ENCODE data around the gene DNAJC25. TPM values are rescaled to one million over a fixed set of nuclear protein-coding genes. Genes with fewer than 3 reads are reported as not detected.

The DNAJC25 gene
- total and polyA plus RNA-seq, 2 of the 13 experiments (the other 11 are each of a cell fraction or from before 2014, with no cell fraction given): 5.7 to 10.2 TPM

DNA sequence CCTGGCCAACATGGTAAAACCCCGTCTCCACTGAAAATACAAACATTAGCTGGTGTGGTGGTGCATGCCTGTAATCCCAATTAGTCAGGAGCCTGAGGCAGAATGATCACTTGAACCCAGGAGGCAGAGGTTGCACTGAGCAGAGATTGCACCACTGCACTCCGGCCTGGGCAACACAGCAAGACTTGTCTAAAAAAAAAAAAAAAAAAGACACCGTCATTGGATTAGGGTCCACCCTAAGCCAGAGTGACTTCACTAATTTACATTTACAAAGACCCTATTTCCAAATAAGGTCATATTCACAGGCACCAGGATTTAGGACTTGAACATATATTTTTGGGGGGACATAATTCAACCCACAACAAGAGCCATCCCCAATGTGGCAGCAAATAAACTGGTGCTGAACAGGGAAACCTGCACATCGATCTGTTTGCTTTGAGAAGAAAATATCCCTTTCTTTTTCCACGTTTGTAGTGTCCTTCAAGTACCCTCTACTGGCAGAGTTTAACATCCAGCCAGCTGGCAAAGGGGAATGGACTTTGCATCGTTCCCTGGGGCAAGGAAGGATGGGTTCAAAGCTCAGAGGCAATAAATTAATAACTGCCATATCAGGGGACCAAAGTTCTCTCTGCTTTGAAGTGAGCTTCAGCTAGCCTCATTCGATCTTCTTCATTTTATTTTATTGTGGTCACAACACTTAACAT is 3.7 kb upstream of the DNAJC25 start:
- DNase-seq (ENCODE audit: low spot score) (peak; percentile 37), ATAC-seq (peak; percentile 3; the same call in 2 of the 3 replicates), FAIRE-seq (no peak)
- Histone ChIP-seq H3K79me2 (ENCODE audit: insufficient read depth, low read length) (peaks cover 11% of the 10 kb centered on the region), H3K4me3 (replicated peaks in 1 of 3; ENCODE audit: insufficient read depth in 1 of 3, low read depth in 2 of 3, low read length in 3 of 3) (peak overlapping the region; percentile 12 to 63 (median 24); a peak in 5 of 6 replicates), H3K4me1 (ENCODE audit: insufficient read depth, low read length) (peaks cover 25% of the 10 kb centered on the region), H3K9me3 (ENCODE audit: low read length) (no peaks in the 10 kb centered on the region), H3K36me3 (replicated peaks in 1 of 2; ENCODE audit: control insufficient read depth in 1 of 2, insufficient read depth in 2 of 2, low read length in 2 of 2) (no peaks in the 10 kb centered on the region), H2AFZ (ENCODE audit: low read length) (no peak overlapping the region), H3K4me2 (ENCODE audit: low read depth, low read length) (peak overlapping the region; percentile 91), H3K9ac (ENCODE audit: insufficient read depth, low read depth, low read length) (peak overlapping the region; percentile 49; the same call in 1 of the 2 replicates), H3K27ac (ENCODE audit: extremely low read length, insufficient read depth, low read length) (peak overlapping the region; percentile 64), H3K27me3 (ENCODE audit: control insufficient read depth in 1 of 2, insufficient read depth in 2 of 2, low read length in 2 of 2) (no peaks in the 10 kb centered on the region; a peak in 1 of 5 replicates), H4K20me1 (ENCODE audit: insufficient read depth, low read length) (no peaks in the 10 kb centered on the region)
- CTCF ChIA-PET (ENCODE audit: low intra/inter-chr PET ratio, low total read pairs): no interaction called here
- POLR2A ChIA-PET: interaction anchor here (1.1 kb wide), 2 partner anchors 23 to 29 kb away, joined by 4 to 7 read pairs; no protein-coding TSS in a partner anchor
- intact Hi-C loops (cut with micrococcal nuclease; ENCODE audit: unreplicated experiment): loop anchor here (2.0 kb wide), 1 partner anchor 29 kb away; the partner anchor contains the start of gene PTGR1
- BruUV-seq (replicated peaks): no TSS peak
- WGBS (ENCODE audit: low lambda C conversion rate): 2% methylated on average over 7 of the region's 7 CpGs
- in situ Hi-C loops (cut with HindIII; ENCODE audit: extremely low pct_ligation_motif_present, low pct_unique_long_range_greater_than_20kb): no loop called here
- 0 out of 2 replicates have a peak, but pooled peaks have one; percentile 10 for TF ChIP-seq FOXA3 (CRISPR knock-in tag; IDR thresholded peaks at IDR 0.05)
- peak; percentile 76; the same call in 1 of the 2 replicates for TF ChIP-seq NCOR1 (IDR thresholded peaks at IDR 0.05; ENCODE audit: borderline replicate concordance, low read length)
- no peak for TF ChIP-seq HOXD1 (CRISPR knock-in tag; IDR thresholded peaks at IDR 0.05)
- no peak for TF ChIP-seq ERF (CRISPR knock-in tag; IDR thresholded peaks at IDR 0.05)
- TF ChIP-seq PHB2 (IDR thresholded peaks at IDR 0.05; ENCODE audit: partially characterized antibody): no peak
- TF ChIP-seq, protein P1, sequence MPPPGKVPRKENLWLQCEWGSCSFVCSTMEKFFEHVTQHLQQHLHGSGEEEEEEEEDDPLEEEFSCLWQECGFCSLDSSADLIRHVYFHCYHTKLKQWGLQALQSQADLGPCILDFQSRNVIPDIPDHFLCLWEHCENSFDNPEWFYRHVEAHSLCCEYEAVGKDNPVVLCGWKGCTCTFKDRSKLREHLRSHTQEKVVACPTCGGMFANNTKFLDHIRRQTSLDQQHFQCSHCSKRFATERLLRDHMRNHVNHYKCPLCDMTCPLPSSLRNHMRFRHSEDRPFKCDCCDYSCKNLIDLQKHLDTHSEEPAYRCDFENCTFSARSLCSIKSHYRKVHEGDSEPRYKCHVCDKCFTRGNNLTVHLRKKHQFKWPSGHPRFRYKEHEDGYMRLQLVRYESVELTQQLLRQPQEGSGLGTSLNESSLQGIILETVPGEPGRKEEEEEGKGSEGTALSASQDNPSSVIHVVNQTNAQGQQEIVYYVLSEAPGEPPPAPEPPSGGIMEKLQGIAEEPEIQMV (CRISPR knock-in tag; IDR thresholded peaks at IDR 0.05; ENCODE audit: low read depth): no peak
- TF ChIP-seq RARA (CRISPR knock-in tag; IDR thresholded peaks at IDR 0.05): no peak
- no peak for TF ChIP-seq THAP11 (CRISPR knock-in tag; IDR thresholded peaks at IDR 0.05)
- 0 out of 2 replicates have a peak, but pooled peaks have one; percentile 40 for TF ChIP-seq ZNF564 (CRISPR knock-in tag; IDR thresholded peaks at IDR 0.05)
- TF ChIP-seq ISL2 (CRISPR knock-in tag; IDR thresholded peaks at IDR 0.05): no peak
- TF ChIP-seq SNAPC2 (CRISPR knock-in tag; IDR thresholded peaks at IDR 0.05): peak; percentile 73; the same call in 1 of the 2 replicates
- 0 out of 2 replicates have a peak, but pooled peaks have one; percentile 19 for TF ChIP-seq MED1 (CRISPR knock-in tag; IDR thresholded peaks at IDR 0.05)
- TF ChIP-seq ELF4 (CRISPR knock-in tag; IDR thresholded peaks at IDR 0.05; ENCODE audit: borderline replicate concordance): no peak
- TF ChIP-seq ZNF484 (CRISPR knock-in tag; IDR thresholded peaks at IDR 0.05; ENCODE audit: borderline replicate concordance, low read depth): no peak
- TF ChIP-seq ZFP62 (CRISPR knock-in tag; IDR thresholded peaks at IDR 0.05): no peak
- TF ChIP-seq ZNF878 (CRISPR knock-in tag; IDR thresholded peaks at IDR 0.05): no peak
- no peak for TF ChIP-seq TOPORS (CRISPR knock-in tag; IDR thresholded peaks at IDR 0.05)
- TF ChIP-seq, protein P2, sequence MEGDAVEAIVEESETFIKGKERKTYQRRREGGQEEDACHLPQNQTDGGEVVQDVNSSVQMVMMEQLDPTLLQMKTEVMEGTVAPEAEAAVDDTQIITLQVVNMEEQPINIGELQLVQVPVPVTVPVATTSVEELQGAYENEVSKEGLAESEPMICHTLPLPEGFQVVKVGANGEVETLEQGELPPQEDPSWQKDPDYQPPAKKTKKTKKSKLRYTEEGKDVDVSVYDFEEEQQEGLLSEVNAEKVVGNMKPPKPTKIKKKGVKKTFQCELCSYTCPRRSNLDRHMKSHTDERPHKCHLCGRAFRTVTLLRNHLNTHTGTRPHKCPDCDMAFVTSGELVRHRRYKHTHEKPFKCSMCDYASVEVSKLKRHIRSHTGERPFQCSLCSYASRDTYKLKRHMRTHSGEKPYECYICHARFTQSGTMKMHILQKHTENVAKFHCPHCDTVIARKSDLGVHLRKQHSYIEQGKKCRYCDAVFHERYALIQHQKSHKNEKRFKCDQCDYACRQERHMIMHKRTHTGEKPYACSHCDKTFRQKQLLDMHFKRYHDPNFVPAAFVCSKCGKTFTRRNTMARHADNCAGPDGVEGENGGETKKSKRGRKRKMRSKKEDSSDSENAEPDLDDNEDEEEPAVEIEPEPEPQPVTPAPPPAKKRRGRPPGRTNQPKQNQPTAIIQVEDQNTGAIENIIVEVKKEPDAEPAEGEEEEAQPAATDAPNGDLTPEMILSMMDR (CRISPR knock-in tag; IDR thresholded peaks at IDR 0.05): peak; percentile 47
- TF ChIP-seq ZNF138 (CRISPR knock-in tag; IDR thresholded peaks at IDR 0.05; ENCODE audit: low read depth): no peak
- no peak for TF ChIP-seq ZNF337 (CRISPR knock-in tag; IDR thresholded peaks at IDR 0.05; ENCODE audit: borderline replicate concordance, low read depth)
- no peak for TF ChIP-seq SALL2 (CRISPR knock-in tag; IDR thresholded peaks at IDR 0.05)
- TF ChIP-seq ZNF350 (CRISPR knock-in tag; IDR thresholded peaks at IDR 0.05; ENCODE audit: borderline replicate concordance, low read depth): no peak

All from HepG2 (cell line).